ENCODE data around the gene ADAMTSL3. TPM values are rescaled to one million over a fixed set of nuclear protein-coding genes. Genes with fewer than 3 reads are reported as not detected.

Gene ADAMTSL3
- total and polyA plus RNA-seq, 2 of the 8 experiments (the other 6 are each of a cell fraction or from before 2014, with no cell fraction given), result 0.35 to 1.4 TPM

GRCh38 chr15:83753872-83754493 lies 100.1 kb downstream of the ADAMTSL3 start:
- no peak for FAIRE-seq
- 95% methylated on average over 6 of the region's 6 CpGs; no CpG with 5 or more reads in 1 of the 2 experiments for WGBS, 2 experiments (ENCODE audit: extremely low coverage in 1 of 2, insufficient coverage in 1 of 2, insufficient read length in 1 of 2, insufficient replicate concordance in 2 of 2, low coverage in 1 of 2, low lambda C conversion rate in 2 of 2, missing lambda C conversion rate in 1 of 2)
- TF ChIP-seq POU5F1 (IDR thresholded peaks at IDR 0.05; ENCODE audit: low read depth, low read length), result no peak
- TF ChIP-seq TEAD4 (IDR thresholded peaks at IDR 0.05; ENCODE audit: low read depth, low read length), result no peak
- no peak for TF ChIP-seq CTBP2 (IDR thresholded peaks at IDR 0.05; ENCODE audit: borderline replicate concordance, insufficient read depth, insufficient read length, low read length)
- TF ChIP-seq, protein P1, sequence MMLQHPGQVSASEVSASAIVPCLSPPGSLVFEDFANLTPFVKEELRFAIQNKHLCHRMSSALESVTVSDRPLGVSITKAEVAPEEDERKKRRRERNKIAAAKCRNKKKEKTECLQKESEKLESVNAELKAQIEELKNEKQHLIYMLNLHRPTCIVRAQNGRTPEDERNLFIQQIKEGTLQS (IDR thresholded peaks at IDR 0.05; ENCODE audit: insufficient read depth, low read depth, low read length), result no peak
- TF ChIP-seq SP1 (IDR thresholded peaks at IDR 0.05; ENCODE audit: low read depth, low read length), result no peak
- TF ChIP-seq, protein P2, sequence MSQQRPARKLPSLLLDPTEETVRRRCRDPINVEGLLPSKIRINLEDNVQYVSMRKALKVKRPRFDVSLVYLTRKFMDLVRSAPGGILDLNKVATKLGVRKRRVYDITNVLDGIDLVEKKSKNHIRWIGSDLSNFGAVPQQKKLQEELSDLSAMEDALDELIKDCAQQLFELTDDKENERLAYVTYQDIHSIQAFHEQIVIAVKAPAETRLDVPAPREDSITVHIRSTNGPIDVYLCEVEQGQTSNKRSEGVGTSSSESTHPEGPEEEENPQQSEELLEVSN (IDR thresholded peaks at IDR 0.05), result no peak
- TF ChIP-seq POLR2AphosphoS5 (IDR thresholded peaks at IDR 0.05; ENCODE audit: low read depth, low read length), result no peak
- no peak for TF ChIP-seq NRF1 (IDR thresholded peaks at IDR 0.05; ENCODE audit: low read depth, low read length)
- TF ChIP-seq TAF1 (IDR thresholded peaks at IDR 0.05; ENCODE audit: low read depth, low read length), result no peak
- no peak for TF ChIP-seq FOSL1 (IDR thresholded peaks at IDR 0.05; ENCODE audit: insufficient read depth, low read depth, low read length)
- no peak for TF ChIP-seq RAD21 (IDR thresholded peaks at IDR 0.05 in 1 of 2, conservative IDR thresholded peaks at IDR 0.05 in 1 of 2; ENCODE audit: low read depth in 2 of 2, low read length in 2 of 2)
- TF ChIP-seq SIN3A (conservative IDR thresholded peaks at IDR 0.05 in 1 of 2, IDR thresholded peaks at IDR 0.05 in 1 of 2; ENCODE audit: low read depth in 1 of 2, low read length in 2 of 2), result no peak

More at GRCh38 chr15:83753872-83754493, 100.1 kb downstream of the ADAMTSL3 start:
- Histone ChIP-seq H4K5ac (ENCODE audit: insufficient read length, low read depth, low read length) (no peak overlapping the region), H3K27ac (ENCODE audit: low read depth, low read length) (no peak overlapping the region), H2BK15ac (ENCODE audit: low read length) (no peak overlapping the region), H2BK12ac (ENCODE audit: low read depth, low read length) (no peak overlapping the region), H3K14ac (ENCODE audit: insufficient read length) (no peak overlapping the region), H3K18ac (ENCODE audit: extremely low read depth, low read length) (no peak overlapping the region), H2BK120ac (replicated peaks; ENCODE audit: low read depth, low read length) (no peak overlapping the region), H3K4me1 (replicated peaks in 1 of 4; ENCODE audit: control insufficient read depth in 3 of 4, insufficient read depth in 4 of 4, low read length in 3 of 4) (no peaks in the 10 kb centered on the region), H3K23ac (ENCODE audit: insufficient read length) (no peak overlapping the region), H3K56ac (replicated peaks; ENCODE audit: insufficient read length, low read depth, low read length) (no peak overlapping the region), H3K79me1 (ENCODE audit: low read depth, low read length) (no peaks in the 10 kb centered on the region), H2AK5ac (ENCODE audit: low read depth, low read length) (no peak overlapping the region), H3K9me3 (ENCODE audit: insufficient read depth in 2 of 2, low read depth in 1 of 2, low read length in 1 of 2) (peaks cover 5 to 12% of the 10 kb centered on the region in 2 experiments), H4K91ac (replicated peaks; ENCODE audit: insufficient read length, low read length) (no peak overlapping the region), H4K8ac (ENCODE audit: extremely low read depth, insufficient read depth, low read length) (no peak overlapping the region), H3K9ac (replicated peaks in 1 of 4; ENCODE audit: extremely low read depth in 1 of 4, low read depth in 3 of 4, low read length in 3 of 4) (no peak overlapping the region), H2BK5ac (ENCODE audit: low read depth, low read length) (no peak overlapping the region), H4K20me1 (replicated peaks in 1 of 2; ENCODE audit: control insufficient read depth in 1 of 2, insufficient read depth in 2 of 2, low read length in 2 of 2) (no peaks in the 10 kb centered on the region), H3K36me3 (ENCODE audit: control insufficient read depth in 2 of 4, insufficient read depth in 4 of 4, low read length in 3 of 4) (no peaks in the 10 kb centered on the region), H3K4me2 (ENCODE audit: insufficient read depth in 1 of 2, low read depth in 2 of 2, low read length in 2 of 2) (no peak overlapping the region), H2BK20ac (ENCODE audit: low read length) (no peak overlapping the region), H3K23me2 (ENCODE audit: low read depth, low read length) (no peaks in the 10 kb centered on the region), H3K27me3 (replicated peaks in 1 of 4; ENCODE audit: control insufficient read depth in 3 of 4, extremely low read depth in 1 of 4, insufficient read depth in 3 of 4, low read length in 3 of 4) (no peaks in the 10 kb centered on the region), H2AFZ (ENCODE audit: low read length) (no peak overlapping the region), H3K4ac (replicated peaks; ENCODE audit: insufficient read length, low read depth, low read length) (no peak overlapping the region), H3K4me3 (ENCODE audit: extremely low read depth in 1 of 4, insufficient read depth in 2 of 4, low read depth in 3 of 4, low read length in 4 of 4) (no peak overlapping the region), H3K79me2 (ENCODE audit: control insufficient read depth in 1 of 2, insufficient read depth in 2 of 2, low read length in 2 of 2) (no peaks in the 10 kb centered on the region)
- CTCF ChIA-PET (ENCODE audit: partially characterized antibody), result interaction anchor here (0.6 to 1.5 kb wide), 2 partner anchors 96 to 310 kb away, joined by 3 read pairs; no protein-coding TSS in a partner anchor
- DNase-seq (ENCODE audit: low read depth in 1 of 2, low spot score in 2 of 2), result no peak
- POLR2A ChIA-PET (ENCODE audit: partially characterized antibody), result no interaction called here
